COLO829 (cell line): ENCODE results near the gene LMCD1.

Experiments used
- DNase-seq: peaks from one replicate; pipeline ENCODE4 v3.0.0; 2012; ENCODE audit warnings: low spot score

Gene LMCD1

GRCh38 chr3:8484409-8485140, 17.0 kb upstream of the LMCD1 start:
- no peak for DNase-seq

- no peak for DNase-seq
Observed at GRCh38 chr3:8485141-8485870, 16.3 kb upstream of the LMCD1 start.

- DNase-seq, result no peak
Observed at GRCh38 chr3:8485943-8486342, 15.7 kb upstream of the LMCD1 start.

- DNase-seq, result no peak
Observed at GRCh38 chr3:8486434-8486833, 15.2 kb upstream of the LMCD1 start.

GRCh38 chr3:8486936-8487335, 14.7 kb upstream of the LMCD1 start:
- no peak for DNase-seq

GRCh38 chr3:8488411-8488810, 13.2 kb upstream of the LMCD1 start:
- no peak for DNase-seq

GRCh38 chr3:8488877-8489276, 12.7 kb upstream of the LMCD1 start:
- no peak for DNase-seq

- DNase-seq, result peak; percentile 76
Observed at GRCh38 chr3:8489278-8489792, 12.3 kb upstream of the LMCD1 start.

- peak; percentile 43 for DNase-seq
Observed at GRCh38 chr3:8490079-8490552, 11.5 kb upstream of the LMCD1 start.

GRCh38 chr3:8491271-8492144, 10.1 kb upstream of the LMCD1 start:
- DNase-seq, result no peak

GRCh38 chr3:8492744-8493511, 8.7 kb upstream of the LMCD1 start:
- DNase-seq, result peak; percentile 19

GRCh38 chr3:8493744-8494143, 7.9 kb upstream of the LMCD1 start:
- no peak for DNase-seq

- DNase-seq, result no peak
Observed at GRCh38 chr3:8494327-8494726, 7.3 kb upstream of the LMCD1 start.

GRCh38 chr3:8497582-8497981, 4.0 kb upstream of the LMCD1 start:
- no peak for DNase-seq

- DNase-seq, result peak; percentile 59
Observed at GRCh38 chr3:8499181-8499611, 2.4 kb upstream of the LMCD1 start.

GRCh38 chr3:8500319-8500988, 1.2 kb upstream of the LMCD1 start:
- DNase-seq, result no peak

- DNase-seq, result no peak
Observed at GRCh38 chr3:8500989-8501370, 643 bp upstream of the LMCD1 start.

- no peak for DNase-seq
Observed at GRCh38 chr3:8503461-8503860, 1.8 kb downstream of the LMCD1 start.

- DNase-seq, result peak; percentile 13
Observed at GRCh38 chr3:8503871-8504610, 2.4 kb downstream of the LMCD1 start.

- no peak for DNase-seq
Observed at GRCh38 chr3:8504611-8504973, 3.0 kb downstream of the LMCD1 start.
